Measurements from ENCODE around the gene SAMHD1. TPM values are rescaled to one million over a fixed set of nuclear protein-coding genes. Genes with fewer than 3 reads are reported as not detected.
A peak's percentile ranks its signal among the peaks of the same experiment; 100 is the strongest.

SAMHD1 gene
- total and polyA plus RNA-seq, 2 of the 13 experiments (the other 11 are each of a cell fraction or from before 2014, with no cell fraction given): 16.9 to 43.5 TPM

GRCh38 chr20:36951979-36952738 is 651 bp upstream of the SAMHD1 start (continued):
- no peak for TF ChIP-seq ZNF576 (CRISPR knock-in tag; IDR thresholded peaks at IDR 0.05)
- no peak for TF ChIP-seq ZHX2 (IDR thresholded peaks at IDR 0.05; ENCODE audit: low read depth)
- TF ChIP-seq ZHX2 (CRISPR knock-in tag; IDR thresholded peaks at IDR 0.05; ENCODE audit: borderline replicate concordance): 0 out of 2 replicates have a peak, but pooled peaks have one; percentile 78
- no peak for TF ChIP-seq SAP130 (CRISPR knock-in tag; IDR thresholded peaks at IDR 0.05; ENCODE audit: low read depth)
- TF ChIP-seq SATB2 (CRISPR knock-in tag; IDR thresholded peaks at IDR 0.05): peak; percentile 76; the same call in 1 of the 2 replicates
- TF ChIP-seq NR2F6 (IDR thresholded peaks at IDR 0.05): 0 out of 2 replicates have a peak, but pooled peaks have one; percentile 44
- peak; percentile 74 for TF ChIP-seq NR2F6 (CRISPR knock-in tag; IDR thresholded peaks at IDR 0.05)
- TF ChIP-seq TARDBP (CRISPR knock-in tag; IDR thresholded peaks at IDR 0.05): no peak; the same call in 1 of the 2 replicates
- TF ChIP-seq MED8 (CRISPR knock-in tag; IDR thresholded peaks at IDR 0.05; ENCODE audit: insufficient replicate concordance): no peak
- TF ChIP-seq KDM6A (CRISPR knock-in tag; IDR thresholded peaks at IDR 0.05; ENCODE audit: low read depth): no peak
